Gastroesophageal sphincter (tissue), 4 donors: ENCODE results near the gene NEK11. TPM values are rescaled to one million over a fixed set of nuclear protein-coding genes. Genes with fewer than 3 reads are reported as not detected.

Experiments
- ATAC-seq: fragments of 150-250 bp; one replicate; pipeline ENCODE4 v1.9.1; 2016; ENCODE audit warnings: mild to moderate bottlenecking, moderate library complexity
- H3K27ac ChIP-seq, 4 donors: fragments of 200-600 bp; sonication (generic) in 3 of 4; 1 replicate in 3 of 4; 2 replicates in 1 of 4; pipeline ENCODE4 v1.5.1; 2016 to 2019
- H3K27me3 ChIP-seq: fragments of 200-600 bp; sonication (generic); one replicate; pipeline ENCODE4 v1.5.1; 2019
- H3K36me3 ChIP-seq, 2 donors: fragments of 200-600 bp; sonication (generic); one replicate each; pipeline ENCODE4 v1.5.1; 2019; ENCODE audit warnings: control low read depth in 1 of 2
- H3K4me1 ChIP-seq, 3 donors: fragments of 200-600 bp; sonication (generic); 1 replicate in 2 of 3; 2 replicates in 1 of 3; pipeline ENCODE4 v1.5.1; 2016 to 2019; ENCODE audit warnings: control low read depth in 2 of 3
- H3K4me3 ChIP-seq, 2 donors: fragments of 200-600 bp; sonication (generic); one replicate each; pipeline ENCODE4 v1.5.1; 2019; ENCODE audit warnings: mild to moderate bottlenecking in 1 of 2, moderate library complexity in 1 of 2
- H3K9me3 ChIP-seq, 3 donors: fragments of 200-600 bp; sonication (generic); one replicate each; pipeline ENCODE4 v1.5.1; 2017 to 2019; ENCODE audit warnings: control low read depth in 2 of 3
- EP300 ChIP-seq: sonication (generic); formaldehyde crosslinking; IDR thresholded peaks from one replicate; pipeline ENCODE4 v1.6.1; 2017; ENCODE audit warnings: antibody characterized with exemption, mild to moderate bottlenecking
- POLR2A ChIP-seq, 2 donors: fragments of 450-650 bp; IDR thresholded peaks; one replicate each; pipeline ENCODE4 v1.6.1; 2017; ENCODE audit warnings: antibody characterized with exemption in 2 of 2, mild to moderate bottlenecking in 2 of 2, moderate library complexity in 1 of 2
- POLR2AphosphoS5 ChIP-seq: sonication (generic); formaldehyde crosslinking; IDR thresholded peaks from one replicate; pipeline ENCODE4 v1.6.1; 2017; ENCODE audit warnings: antibody characterized with exemption
- WGBS, 2 donors: methylation state at CpG; one replicate each; pipeline ENCODE4 v1.1.5; 2018; ENCODE audit warnings: low coverage in 1 of 2; 5-methylcytosine and 5-hydroxymethylcytosine counted together
- total RNA-seq, 4 donors: library from RNA; depleted of rRNA; stranded (reverse); fragments of >200 nt; gene quantifications; one replicate each; pipeline ENCODE4 v1.1.0, GENCODE V29; 2016
- TF ChIP-seq, protein P1 (sequence below), 4 experiments: fragments of 200-600 bp in 2 of 4; fragments of 450-650 bp in 2 of 4; sonication (generic) in 1 of 4; IDR thresholded peaks; one replicate each; pipeline ENCODE4 v1.5.1; 2017 to 2019; ENCODE audit warnings: antibody characterized with exemption in 4 of 4, mild to moderate bottlenecking in 2 of 4, moderate library complexity in 2 of 4

Gene NEK11
- total RNA-seq, 4 donors from 2014 or later: 4.4 to 19.1 (median 6.0) TPM

DNA sequence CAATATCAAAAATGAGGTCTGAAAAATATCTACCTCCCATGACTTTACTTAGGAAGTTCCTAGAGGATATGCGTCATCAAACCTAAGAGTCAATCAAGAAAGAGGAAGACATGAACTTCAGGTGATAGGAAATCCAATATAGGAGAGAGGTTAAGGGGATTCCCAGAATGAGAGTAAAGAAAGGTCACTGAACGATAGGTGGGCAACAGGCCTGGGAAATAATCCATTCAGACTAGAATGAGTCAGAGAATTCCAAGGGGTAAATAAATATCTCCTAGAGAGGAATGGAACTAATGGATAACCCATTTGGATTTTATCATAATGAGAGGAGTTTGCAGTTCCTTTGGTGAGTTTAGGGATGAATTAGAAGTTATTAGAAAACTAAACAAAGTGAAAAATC, 223.8 kb downstream of the NEK11 start:
- Histone ChIP-seq H3K27ac (no peak overlapping the region), H3K4me3 (no peak overlapping the region), H3K4me1 (no peaks in the 10 kb centered on the region), H3K9me3 (peaks cover 0 to 2% (median 0%) of the 10 kb centered on the region in 3 donors), H3K27me3 (no peaks in the 10 kb centered on the region), H3K36me3 (no peaks in the 10 kb centered on the region)
- ATAC-seq: no peak
- WGBS, 2 donors: 93 to 100% methylated on average over 1 to 2 of the region's 2 CpGs
- TF ChIP-seq, protein P1, sequence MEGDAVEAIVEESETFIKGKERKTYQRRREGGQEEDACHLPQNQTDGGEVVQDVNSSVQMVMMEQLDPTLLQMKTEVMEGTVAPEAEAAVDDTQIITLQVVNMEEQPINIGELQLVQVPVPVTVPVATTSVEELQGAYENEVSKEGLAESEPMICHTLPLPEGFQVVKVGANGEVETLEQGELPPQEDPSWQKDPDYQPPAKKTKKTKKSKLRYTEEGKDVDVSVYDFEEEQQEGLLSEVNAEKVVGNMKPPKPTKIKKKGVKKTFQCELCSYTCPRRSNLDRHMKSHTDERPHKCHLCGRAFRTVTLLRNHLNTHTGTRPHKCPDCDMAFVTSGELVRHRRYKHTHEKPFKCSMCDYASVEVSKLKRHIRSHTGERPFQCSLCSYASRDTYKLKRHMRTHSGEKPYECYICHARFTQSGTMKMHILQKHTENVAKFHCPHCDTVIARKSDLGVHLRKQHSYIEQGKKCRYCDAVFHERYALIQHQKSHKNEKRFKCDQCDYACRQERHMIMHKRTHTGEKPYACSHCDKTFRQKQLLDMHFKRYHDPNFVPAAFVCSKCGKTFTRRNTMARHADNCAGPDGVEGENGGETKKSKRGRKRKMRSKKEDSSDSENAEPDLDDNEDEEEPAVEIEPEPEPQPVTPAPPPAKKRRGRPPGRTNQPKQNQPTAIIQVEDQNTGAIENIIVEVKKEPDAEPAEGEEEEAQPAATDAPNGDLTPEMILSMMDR (IDR thresholded peaks at IDR 0.05): no peak
- TF ChIP-seq POLR2A (IDR thresholded peaks at IDR 0.05) (no peak), EP300 (no peak), POLR2AphosphoS5 (no peak)

DNA sequence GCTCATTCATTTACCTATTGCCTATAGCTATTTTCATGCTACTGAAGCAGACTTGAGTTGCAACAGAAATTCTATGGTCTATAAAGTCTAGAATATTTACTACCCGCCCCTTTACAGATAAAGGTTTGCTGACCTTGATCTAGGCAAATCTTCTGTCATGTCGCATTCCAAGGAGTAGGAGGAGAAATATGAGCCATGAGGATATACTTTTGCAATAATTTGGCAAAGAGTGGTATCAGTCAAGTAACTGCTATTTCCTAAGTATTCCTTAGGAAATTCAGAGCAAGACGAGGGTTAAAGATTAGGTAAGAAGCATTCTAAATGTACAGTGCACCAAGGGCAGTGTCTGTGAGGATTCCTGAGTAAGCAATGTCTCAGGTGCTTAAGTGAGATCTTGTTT, 233.8 kb downstream of the NEK11 start:
- no peak for ATAC-seq
- H3K9me3 ChIP-seq: peaks cover 0 to 17% (median 0%) of the 10 kb centered on the region in 3 donors
- no peak overlapping the region for H3K27ac ChIP-seq
- TF ChIP-seq, protein P1 (IDR thresholded peaks at IDR 0.05): no peak
- no peak for TF ChIP-seq EP300
- no peak for TF ChIP-seq POLR2A (IDR thresholded peaks at IDR 0.05)
- TF ChIP-seq POLR2AphosphoS5: no peak
- WGBS, 2 donors: 72 to 85% methylated on average over 3 of the region's 3 CpGs
- no peak overlapping the region for H3K4me3 ChIP-seq
- no peaks in the 10 kb centered on the region for H3K4me1 ChIP-seq
- no peaks in the 10 kb centered on the region for H3K36me3 ChIP-seq
- no peaks in the 10 kb centered on the region for H3K27me3 ChIP-seq

DNA sequence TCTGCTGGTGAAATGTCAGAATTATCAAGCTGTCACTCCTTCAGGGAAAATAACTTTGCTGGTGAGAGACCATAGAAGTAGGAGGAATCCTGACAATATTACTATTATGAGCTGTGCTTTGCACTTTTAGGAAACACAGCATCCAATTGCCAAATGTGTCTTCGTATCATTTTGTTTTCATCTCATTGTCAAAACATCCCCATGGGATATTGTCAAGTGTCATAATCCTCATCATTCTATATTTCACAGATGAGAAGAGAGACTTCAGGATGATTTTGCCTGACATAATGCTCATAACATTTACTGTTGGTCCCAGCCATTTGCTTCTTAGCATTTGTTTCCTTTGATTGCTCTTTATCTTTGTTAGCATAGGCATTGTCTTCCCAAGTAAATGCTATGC, 234.4 kb downstream of the NEK11 start:
- Histone ChIP-seq H3K4me1 (no peaks in the 10 kb centered on the region), H3K27me3 (no peaks in the 10 kb centered on the region), H3K9me3 (peaks cover 0 to 22% (median 0%) of the 10 kb centered on the region in 3 donors), H3K36me3 (no peaks in the 10 kb centered on the region), H3K27ac (no peak overlapping the region), H3K4me3 (no peak overlapping the region)
- no peak for ATAC-seq
- TF ChIP-seq, protein P1 (IDR thresholded peaks at IDR 0.05): no peak
- TF ChIP-seq EP300: no peak
- TF ChIP-seq POLR2AphosphoS5: no peak
- TF ChIP-seq POLR2A (IDR thresholded peaks at IDR 0.05): no peak
- 73 to 100% methylated on average over 1 of the region's 1 CpG for WGBS, 2 donors

DNA sequence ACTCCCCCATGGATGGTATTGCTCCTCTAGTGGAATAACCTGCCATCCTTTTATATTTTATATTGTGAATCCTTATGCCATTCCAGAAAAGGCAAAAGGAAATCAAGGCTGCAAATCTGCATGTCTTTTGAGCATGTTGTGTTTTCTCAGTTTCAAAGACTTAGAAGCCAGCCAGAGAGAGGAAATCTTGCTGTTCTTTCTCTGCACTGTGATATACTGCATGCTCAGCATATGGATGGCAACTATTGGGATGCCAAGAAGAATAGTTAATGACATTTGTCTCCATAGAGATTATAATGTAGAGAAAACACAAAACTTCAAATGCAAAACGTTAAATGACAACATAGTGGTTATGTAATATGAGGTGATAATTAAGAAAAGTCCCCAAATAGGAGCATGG, 248.9 kb downstream of the NEK11 start:
- WGBS, 2 donors: 33 to 71% methylated on average over 1 of the region's 1 CpG
- no peaks in the 10 kb centered on the region for H3K27me3 ChIP-seq
- no peak overlapping the region for H3K27ac ChIP-seq
- H3K4me1 ChIP-seq: no peaks in the 10 kb centered on the region
- TF ChIP-seq POLR2A (IDR thresholded peaks at IDR 0.05): no peak
- TF ChIP-seq, protein P1 (IDR thresholded peaks at IDR 0.05): no peak
- no peak for TF ChIP-seq POLR2AphosphoS5
- TF ChIP-seq EP300: no peak
- H3K4me3 ChIP-seq: no peak overlapping the region
- H3K36me3 ChIP-seq: peaks cover 0 to 4% of the 10 kb centered on the region in 2 donors
- ATAC-seq: no peak
- H3K9me3 ChIP-seq: no peaks in the 10 kb centered on the region

DNA sequence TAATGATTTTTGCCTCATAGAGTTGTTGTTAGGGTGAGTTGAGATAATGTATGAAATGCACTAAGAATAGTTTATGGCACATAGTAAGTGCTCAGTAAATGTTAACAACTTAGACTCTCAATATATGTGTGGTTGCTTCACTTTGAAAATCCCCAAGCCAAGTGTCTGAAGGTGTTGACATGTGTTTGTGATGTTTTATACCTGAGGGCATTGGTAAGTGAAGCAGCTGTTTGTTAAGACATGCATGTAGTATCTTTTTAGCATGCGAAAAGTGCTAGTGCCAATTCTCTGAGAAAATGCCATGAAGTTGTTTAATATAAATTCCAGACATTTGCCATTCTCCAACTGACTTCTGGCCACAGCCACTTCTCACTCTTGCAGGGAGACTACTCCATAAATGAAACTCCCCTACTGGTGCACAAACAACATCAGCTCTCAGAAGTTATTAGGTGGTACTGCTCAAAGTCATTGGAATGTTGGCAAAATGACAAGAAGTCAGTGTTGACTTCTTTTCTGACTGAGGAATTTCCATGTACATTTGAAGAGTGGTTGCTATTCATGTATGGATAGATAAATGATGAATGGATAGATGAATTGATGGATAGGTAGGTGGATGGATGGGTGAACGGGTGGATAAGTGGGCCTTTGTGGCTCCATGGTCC, 251.3 kb downstream of the NEK11 start:
- H3K9me3 ChIP-seq: no peaks in the 10 kb centered on the region
- H3K27me3 ChIP-seq: no peaks in the 10 kb centered on the region
- H3K36me3 ChIP-seq: peaks cover 0 to 4% of the 10 kb centered on the region in 2 donors
- no peak overlapping the region for H3K27ac ChIP-seq
- WGBS, 2 donors: 89 to 100% methylated on average over 2 of the region's 2 CpGs
- no peak overlapping the region for H3K4me3 ChIP-seq
- TF ChIP-seq POLR2A (IDR thresholded peaks at IDR 0.05) (no peak), POLR2AphosphoS5 (no peak), EP300 (no peak)
- TF ChIP-seq, protein P1 (IDR thresholded peaks at IDR 0.05): no peak
- H3K4me1 ChIP-seq: no peaks in the 10 kb centered on the region
- no peak for ATAC-seq
